COR-L47 (cell line): ENCODE results near the gene GSTM3.
"Not testable (repeated sequence)": the region's sequence is repeated elsewhere in the genome, so short reads cannot be mapped to it uniquely, and the experiment has no call there.

Source experiments
- DNase-seq: peaks from one replicate; lab custom pipeline; 2025; lab: John Stamatoyannopoulos, UW

The GSTM3 gene

GRCh38 chr1:109726007-109726406, 14.8 kb downstream of the GSTM3 start:
- DNase-seq, result no peak

GRCh38 chr1:109725510-109725909, 15.3 kb downstream of the GSTM3 start:
- DNase-seq, result no peak

- DNase-seq, result no peak
These were observed 15.9 kb downstream of the GSTM3 start for GRCh38 chr1:109724933-109725332.

GRCh38 chr1:109722908-109723691, 17.7 kb downstream of the GSTM3 start:
- no peak for DNase-seq

GRCh38 chr1:109721971-109722370, 18.9 kb downstream of the GSTM3 start:
- no peak for DNase-seq

- no peak for DNase-seq
These were observed 19.8 kb downstream of the GSTM3 start for GRCh38 chr1:109721042-109721441.

GRCh38 chr1:109719337-109719837, 21.5 kb downstream of the GSTM3 start:
- no peak for DNase-seq

- no peak for DNase-seq
These were observed 22.3 kb downstream of the GSTM3 start for GRCh38 chr1:109718495-109718894.

- DNase-seq, result no peak
These were observed 23.1 kb downstream of the GSTM3 start for GRCh38 chr1:109717729-109718128.

- DNase-seq, result no peak
These were observed 24.2 kb downstream of the GSTM3 start for GRCh38 chr1:109716570-109717090.

- DNase-seq, result no peak
These were observed 24.7 kb downstream of the GSTM3 start for GRCh38 chr1:109716121-109716520.

- no peak for DNase-seq
These were observed 26.0 kb downstream of the GSTM3 start for GRCh38 chr1:109714661-109715372.

- DNase-seq, result no peak
These were observed 27.2 kb downstream of the GSTM3 start for GRCh38 chr1:109713636-109714035.

- DNase-seq, result no peak
These were observed 28.4 kb downstream of the GSTM3 start for GRCh38 chr1:109712321-109712864.

GRCh38 chr1:109711593-109712320, 29.1 kb downstream of the GSTM3 start, which contains the start of gene GSTM5:
TSS of gene GSTM5 (plus strand) at chr1:109712251. CDS start at chr1:109712313, 62 bp downstream.
- DNase-seq, result not testable (repeated sequence)

GRCh38 chr1:109709822-109710221, 31.0 kb downstream of the GSTM3 start:
- not testable (repeated sequence) for DNase-seq

- not testable (repeated sequence) for DNase-seq
These were observed 31.9 kb downstream of the GSTM3 start for GRCh38 chr1:109708949-109709348.

- no peak for DNase-seq
These were observed 35.4 kb downstream of the GSTM3 start for GRCh38 chr1:109705411-109705810.

- DNase-seq, result no peak
These were observed 36.7 kb downstream of the GSTM3 start for GRCh38 chr1:109704173-109704572.

GRCh38 chr1:109702940-109703339, 37.9 kb downstream of the GSTM3 start:
- DNase-seq, result not testable (repeated sequence)

- not testable (repeated sequence) for DNase-seq
These were observed 43.0 kb downstream of the GSTM3 start for GRCh38 chr1:109697861-109698260.

GRCh38 chr1:109697066-109697465, 43.8 kb downstream of the GSTM3 start:
- DNase-seq, result no peak
